Brain microvascular endothelial cell (primary cell): ENCODE results near the gene C5orf58.

Experiments used
- DNase-seq: peaks from one replicate; pipeline ENCODE4 v3.0.0-alpha.2; 2020
- H3K27ac ChIP-seq: fragments of 250-450 bp; sonication (Bioruptor Pico); 2 replicates; pipeline ENCODE4 v1.5.1; 2020; ENCODE audit warnings: mild to moderate bottlenecking, moderate library complexity
- H3K27me3 ChIP-seq: fragments of 250-450 bp; sonication (Bioruptor Pico); replicated peaks from 2 replicates; pipeline ENCODE4 v1.5.1; 2020; ENCODE audit warnings: mild to moderate bottlenecking
- H3K36me3 ChIP-seq: fragments of 250-450 bp; sonication (Bioruptor Pico); replicated peaks from 2 replicates; pipeline ENCODE4 v1.5.1; 2020; ENCODE audit warnings: mild to moderate bottlenecking
- H3K4me3 ChIP-seq: 2 replicates; pipeline ENCODE4 v1.5.1; 2011; ENCODE audit warnings: low read depth, mild to moderate bottlenecking, control low read depth, low read length, moderate library complexity
- in situ Hi-C: cut with HindIII; loops from 2 replicates; pipeline ENCODE4 v1.10.0; 2017; ENCODE audit warnings: low sequenced_read_pairs, low pct_ligation_motif_present
- TF ChIP-seq, protein P1 (sequence below): IDR thresholded peaks from 2 replicates; pipeline ENCODE4 v1.5.1; 2011; ENCODE audit warnings: low read depth, mild to moderate bottlenecking, moderate library complexity, low read length, control low read depth, inconsistent platforms; ENCODE audit errors: missing control alignments

The C5orf58 gene

DNA sequence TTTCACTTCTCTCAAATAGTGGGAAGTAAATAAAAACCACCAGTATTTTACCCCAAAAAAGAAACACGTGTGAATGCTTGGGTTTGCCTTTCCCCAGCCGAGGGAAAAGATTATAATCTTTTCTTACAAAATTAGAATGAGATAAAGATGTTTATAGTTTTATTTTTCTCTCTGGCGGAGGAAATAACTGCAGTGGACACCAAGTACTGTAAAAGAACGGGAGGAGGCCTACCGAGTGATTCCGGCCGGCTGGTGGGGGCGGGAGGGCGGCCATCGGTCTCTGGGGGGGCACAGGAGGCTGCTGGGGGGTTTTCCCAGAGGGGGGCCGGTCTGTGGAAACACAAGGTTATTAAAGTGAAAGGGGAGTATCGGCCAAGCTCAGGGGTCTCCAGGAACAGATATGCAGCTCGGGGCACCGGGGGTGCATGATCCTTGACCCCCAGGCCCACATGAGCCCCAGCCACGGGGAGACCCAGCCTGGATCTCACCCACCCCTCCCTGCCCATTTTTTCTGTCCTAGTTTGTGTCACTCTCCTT is 35.4 kb downstream of the C5orf58 start:
- TF ChIP-seq, protein P1, sequence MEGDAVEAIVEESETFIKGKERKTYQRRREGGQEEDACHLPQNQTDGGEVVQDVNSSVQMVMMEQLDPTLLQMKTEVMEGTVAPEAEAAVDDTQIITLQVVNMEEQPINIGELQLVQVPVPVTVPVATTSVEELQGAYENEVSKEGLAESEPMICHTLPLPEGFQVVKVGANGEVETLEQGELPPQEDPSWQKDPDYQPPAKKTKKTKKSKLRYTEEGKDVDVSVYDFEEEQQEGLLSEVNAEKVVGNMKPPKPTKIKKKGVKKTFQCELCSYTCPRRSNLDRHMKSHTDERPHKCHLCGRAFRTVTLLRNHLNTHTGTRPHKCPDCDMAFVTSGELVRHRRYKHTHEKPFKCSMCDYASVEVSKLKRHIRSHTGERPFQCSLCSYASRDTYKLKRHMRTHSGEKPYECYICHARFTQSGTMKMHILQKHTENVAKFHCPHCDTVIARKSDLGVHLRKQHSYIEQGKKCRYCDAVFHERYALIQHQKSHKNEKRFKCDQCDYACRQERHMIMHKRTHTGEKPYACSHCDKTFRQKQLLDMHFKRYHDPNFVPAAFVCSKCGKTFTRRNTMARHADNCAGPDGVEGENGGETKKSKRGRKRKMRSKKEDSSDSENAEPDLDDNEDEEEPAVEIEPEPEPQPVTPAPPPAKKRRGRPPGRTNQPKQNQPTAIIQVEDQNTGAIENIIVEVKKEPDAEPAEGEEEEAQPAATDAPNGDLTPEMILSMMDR = no peak
- in situ Hi-C loops = no loop called here
- DNase-seq = no peak
- no peak overlapping the region for H3K27ac ChIP-seq
- H3K36me3 ChIP-seq = no peaks in the 10 kb centered on the region
- peaks cover 15% of the 10 kb centered on the region for H3K27me3 ChIP-seq
- H3K4me3 ChIP-seq = no peak overlapping the region

DNA sequence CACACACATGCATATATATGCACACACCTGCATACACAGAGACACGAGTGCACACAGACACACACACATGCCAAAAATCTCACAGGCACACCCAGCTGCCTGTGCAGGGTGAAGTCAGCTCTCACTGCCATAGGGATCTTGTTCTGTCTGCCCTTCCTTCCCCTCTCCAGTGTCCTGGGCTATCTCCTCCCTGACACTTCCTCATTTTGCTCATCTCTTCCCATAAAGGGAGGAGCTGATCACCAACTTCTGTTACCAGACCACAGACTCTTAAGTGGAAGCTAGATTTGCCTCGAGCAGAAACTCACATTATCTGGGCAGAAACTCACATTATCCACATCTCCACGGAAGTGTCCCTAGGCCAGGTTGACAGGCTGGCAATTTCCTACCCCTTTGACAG is 36.1 kb downstream of the C5orf58 start:
- TF ChIP-seq, protein P1 = no peak

DNA sequence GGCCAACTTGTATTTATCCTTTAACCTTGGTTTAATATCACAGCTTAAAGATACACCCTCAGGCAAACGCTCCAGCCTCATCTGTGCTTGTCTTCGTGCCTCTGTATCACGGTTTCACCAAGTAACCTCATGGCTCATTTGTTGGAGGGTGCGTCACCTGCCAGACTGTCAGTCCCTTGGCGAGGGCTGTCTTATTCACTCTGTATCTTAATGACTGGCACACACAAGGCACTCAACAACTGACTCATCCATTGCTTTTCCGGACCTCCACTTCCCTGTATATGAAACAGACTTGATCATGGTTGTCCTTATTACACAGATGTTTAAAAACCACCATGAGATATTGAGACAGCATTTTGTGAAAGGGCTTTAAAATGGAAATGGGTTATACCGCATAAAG is 36.8 kb downstream of the C5orf58 start:
- TF ChIP-seq, protein P1 = no peak
- no peak overlapping the region for H3K4me3 ChIP-seq
- no peaks in the 10 kb centered on the region for H3K36me3 ChIP-seq
- in situ Hi-C loops = no loop called here
- DNase-seq = no peak
- H3K27me3 ChIP-seq = peaks cover 13% of the 10 kb centered on the region
- H3K27ac ChIP-seq = no peak overlapping the region

More for the DNA sequence above, 36.1 kb downstream of the C5orf58 start:
- no peak for DNase-seq
- H3K27me3 ChIP-seq = peaks cover 15% of the 10 kb centered on the region
- no peak overlapping the region for H3K27ac ChIP-seq
- no peak overlapping the region for H3K4me3 ChIP-seq
- in situ Hi-C loops = no loop called here
- H3K36me3 ChIP-seq = no peaks in the 10 kb centered on the region

DNA sequence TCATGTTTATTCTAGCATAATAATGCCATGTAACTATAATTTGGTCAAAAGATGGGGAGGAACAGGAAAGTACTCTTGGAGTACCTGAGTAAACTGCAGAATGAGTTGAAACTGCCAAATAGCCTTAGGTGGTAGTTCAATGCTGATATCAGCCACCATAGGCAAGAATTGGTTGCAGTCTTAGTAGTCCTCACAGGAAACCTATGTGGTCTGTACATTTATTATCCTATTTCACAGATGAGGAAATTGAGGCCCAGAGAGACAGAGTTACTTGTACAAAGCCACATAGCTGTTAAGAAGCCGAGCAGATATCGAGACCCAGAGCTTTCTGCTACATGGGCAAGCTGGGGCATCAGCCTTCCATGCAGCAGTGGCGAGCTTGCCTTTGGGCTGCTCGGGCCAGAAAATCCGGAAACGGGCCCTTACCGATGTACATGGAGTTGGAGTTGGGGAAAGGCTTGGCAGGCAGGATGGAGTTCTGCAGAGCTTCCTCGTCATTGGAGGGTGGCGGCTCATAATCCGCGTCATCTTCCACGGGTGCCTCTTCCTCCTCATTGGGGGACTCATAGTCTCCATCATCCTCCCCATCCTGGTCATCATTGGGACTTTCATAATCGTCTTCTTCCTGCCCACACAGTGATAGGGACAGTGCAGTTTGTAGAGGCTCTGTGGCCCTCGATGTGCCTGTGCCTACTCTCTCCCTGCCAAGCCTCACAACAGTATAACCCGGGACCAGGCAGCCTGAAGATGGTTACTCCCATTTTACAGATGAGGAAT is 37.7 kb downstream of the C5orf58 start:
- TF ChIP-seq, protein P1 = no peak
- Histone ChIP-seq H3K27ac (no peak overlapping the region), H3K4me3 (no peak overlapping the region), H3K27me3 (peaks cover 12% of the 10 kb centered on the region), H3K36me3 (no peaks in the 10 kb centered on the region)
- DNase-seq = no peak
- in situ Hi-C loops = no loop called here

DNA sequence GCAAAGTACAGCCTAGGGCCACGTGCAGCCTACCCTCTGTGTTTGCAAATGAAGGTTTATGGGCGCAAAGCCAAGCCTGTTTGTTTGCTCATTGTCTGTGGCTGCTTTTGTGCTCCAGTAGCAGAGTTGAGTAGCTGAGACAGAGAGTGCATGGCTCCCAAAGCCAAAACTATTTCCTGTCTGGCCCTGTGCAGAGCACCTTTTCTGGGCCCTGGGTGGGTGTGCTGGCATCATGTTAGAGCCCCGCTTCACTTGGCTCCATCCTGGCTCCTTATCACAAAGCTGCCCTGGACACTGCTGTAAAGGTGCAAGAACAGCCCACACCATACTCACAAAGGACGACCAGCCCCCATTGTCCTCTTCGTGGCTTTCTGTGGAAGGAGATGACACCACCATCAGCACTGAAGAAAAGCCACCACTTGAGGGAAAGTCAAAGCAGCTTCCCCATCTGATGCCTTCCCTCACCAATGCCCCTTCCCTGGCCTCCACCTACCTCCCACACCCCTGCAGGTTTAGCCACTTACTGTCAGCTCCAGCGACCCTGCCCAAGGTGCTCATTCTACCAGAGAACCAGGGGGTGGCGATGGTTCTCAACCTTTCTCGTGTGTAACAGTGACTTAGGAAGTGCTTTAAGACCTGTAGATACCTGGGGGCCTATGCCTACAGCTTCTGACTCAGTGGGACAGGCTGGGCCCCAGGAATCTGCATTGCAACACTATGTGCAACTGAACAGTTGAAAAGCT is 41.4 kb downstream of the C5orf58 start:
- TF ChIP-seq, protein P1 = peak; percentile 40
- no peaks in the 10 kb centered on the region for H3K27me3 ChIP-seq
- H3K4me3 ChIP-seq = no peak overlapping the region
- in situ Hi-C loops = no loop called here
- no peak for DNase-seq
- no peak overlapping the region for H3K27ac ChIP-seq
- H3K36me3 ChIP-seq = no peaks in the 10 kb centered on the region
